Sigmoid colon (tissue), 4 donors: ENCODE data around the gene PLA2R1.

ENCODE experiments used
- POLR2A ChIP-seq, 2 donors: fragments of 450-650 bp; IDR thresholded peaks; one replicate each; pipeline ENCODE4 v1.6.1; 2016; ENCODE audit warnings: antibody characterized with exemption in 2 of 2, mild to moderate bottlenecking in 2 of 2, moderate library complexity in 2 of 2
- POLR2AphosphoS5 ChIP-seq, 4 donors: sonication (generic); formaldehyde crosslinking; IDR thresholded peaks; one replicate each; pipeline ENCODE4 v1.6.1; 2017; ENCODE audit warnings: antibody characterized with exemption in 4 of 4

DNA sequence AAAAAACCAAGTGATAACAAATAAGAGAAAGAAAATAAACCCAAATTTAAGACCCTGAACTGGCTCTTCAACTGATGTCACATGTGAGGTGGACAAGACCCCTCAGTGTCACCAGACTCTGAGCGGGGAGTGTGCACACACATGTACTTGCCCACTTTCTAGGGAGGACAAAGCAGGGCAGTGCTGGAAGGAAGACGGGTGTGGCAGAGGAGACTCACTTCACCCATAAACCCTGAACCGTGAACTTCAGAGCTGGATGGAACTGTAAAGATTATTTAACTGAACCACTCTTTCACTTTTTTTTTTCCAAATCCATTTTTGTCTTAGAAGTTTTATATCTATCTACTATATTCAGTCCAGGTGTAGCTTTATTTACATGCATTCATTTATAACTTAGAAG is 12.3 kb downstream of the PLA2R1 start:
- TF ChIP-seq POLR2A (IDR thresholded peaks at IDR 0.05) (no peak), POLR2AphosphoS5 (IDR thresholded peaks at IDR 0.05) (no peak)
